ENCODE results near the gene PCK1. TPM values are rescaled to one million over a fixed set of nuclear protein-coding genes. Genes with fewer than 3 reads are reported as not detected.
A peak's percentile ranks its signal among the peaks of the same experiment; 100 is the strongest.

Gene PCK1
- total RNA-seq, 1 donor = not detected

GRCh38 chr20:57558614-57559288 is 2.2 kb upstream of the PCK1 start:
- DNase-seq (ENCODE audit: insufficient read length, low spot score, missing footprints) = no peak
- Histone ChIP-seq H3K36me3 (ENCODE audit: insufficient read depth, low read length) (no peaks in the 10 kb centered on the region), H3K4me3 (ENCODE audit: insufficient read depth, low read length) (no peak overlapping the region), H4K20me1 (ENCODE audit: insufficient read depth, low read length) (no peaks in the 10 kb centered on the region), H3K4me1 (ENCODE audit: insufficient read depth, low read length) (no peaks in the 10 kb centered on the region), H3K4me2 (ENCODE audit: insufficient read depth, low read length) (no peak overlapping the region), H3K79me2 (ENCODE audit: insufficient read depth, low read length) (no peaks in the 10 kb centered on the region), H2AFZ (ENCODE audit: low read length) (no peak overlapping the region), H3K27me3 (ENCODE audit: insufficient read depth, low read length) (peaks cover 33% of the 10 kb centered on the region), H3K9me3 (ENCODE audit: low read depth, low read length) (no peaks in the 10 kb centered on the region), H3K27ac (ENCODE audit: low read depth, low read length) (no peak overlapping the region)
- TF ChIP-seq CTCF (IDR thresholded peaks at IDR 0.05; ENCODE audit: extremely low read depth, low read depth, low read length) = no peak

GRCh38 chr20:57559289-57559634 is 1.6 kb upstream of the PCK1 start:
- no peak overlapping the region for H3K27ac ChIP-seq (ENCODE audit: low read depth, low read length)
- no peaks in the 10 kb centered on the region for H3K4me1 ChIP-seq (ENCODE audit: insufficient read depth, low read length)
- no peak overlapping the region for H2AFZ ChIP-seq (ENCODE audit: low read length)
- H3K27me3 ChIP-seq (ENCODE audit: insufficient read depth, low read length) = peaks cover 33% of the 10 kb centered on the region
- no peaks in the 10 kb centered on the region for H3K36me3 ChIP-seq (ENCODE audit: insufficient read depth, low read length)
- DNase-seq (ENCODE audit: insufficient read length, low spot score, missing footprints) = no peak
- no peaks in the 10 kb centered on the region for H3K9me3 ChIP-seq (ENCODE audit: low read depth, low read length)
- no peak overlapping the region for H3K4me2 ChIP-seq (ENCODE audit: insufficient read depth, low read length)
- H3K4me3 ChIP-seq (ENCODE audit: insufficient read depth, low read length) = no peak overlapping the region
- no peaks in the 10 kb centered on the region for H3K79me2 ChIP-seq (ENCODE audit: insufficient read depth, low read length)
- H4K20me1 ChIP-seq (ENCODE audit: insufficient read depth, low read length) = no peaks in the 10 kb centered on the region
- no peak for TF ChIP-seq CTCF (IDR thresholded peaks at IDR 0.05; ENCODE audit: extremely low read depth, low read depth, low read length)

- Histone ChIP-seq H3K27ac (ENCODE audit: low read depth, low read length) (no peak overlapping the region), H3K9me3 (ENCODE audit: low read depth, low read length) (no peaks in the 10 kb centered on the region), H4K20me1 (ENCODE audit: insufficient read depth, low read length) (no peaks in the 10 kb centered on the region), H3K4me3 (ENCODE audit: insufficient read depth, low read length) (no peak overlapping the region), H3K4me2 (ENCODE audit: insufficient read depth, low read length) (no peak overlapping the region), H3K36me3 (ENCODE audit: insufficient read depth, low read length) (no peaks in the 10 kb centered on the region), H3K4me1 (ENCODE audit: insufficient read depth, low read length) (no peaks in the 10 kb centered on the region), H2AFZ (ENCODE audit: low read length) (no peak overlapping the region), H3K79me2 (ENCODE audit: insufficient read depth, low read length) (no peaks in the 10 kb centered on the region), H3K27me3 (ENCODE audit: insufficient read depth, low read length) (peaks cover 28% of the 10 kb centered on the region)
- DNase-seq (ENCODE audit: insufficient read length, low spot score, missing footprints) = peak; percentile 30
- TF ChIP-seq CTCF (IDR thresholded peaks at IDR 0.05; ENCODE audit: extremely low read depth, low read depth, low read length) = no peak
Measured at GRCh38 chr20:57559658-57560553, 1.0 kb upstream of the PCK1 start.
